GM19467 (cell line): ENCODE data around the gene PTGR1.
"Not testable (repeated sequence)": the region's sequence is repeated elsewhere in the genome, so short reads cannot be mapped to it uniquely, and the experiment has no call there.

Experiments
- ATAC-seq: cut with Tn5 transposase; IDR thresholded peaks from one replicate; pipeline ENCODE4 v1.9.1; 2021; ENCODE audit warnings: mild to moderate bottlenecking, moderate library complexity; ENCODE audit not compliant: unreplicated experiment

Gene PTGR1

DNA sequence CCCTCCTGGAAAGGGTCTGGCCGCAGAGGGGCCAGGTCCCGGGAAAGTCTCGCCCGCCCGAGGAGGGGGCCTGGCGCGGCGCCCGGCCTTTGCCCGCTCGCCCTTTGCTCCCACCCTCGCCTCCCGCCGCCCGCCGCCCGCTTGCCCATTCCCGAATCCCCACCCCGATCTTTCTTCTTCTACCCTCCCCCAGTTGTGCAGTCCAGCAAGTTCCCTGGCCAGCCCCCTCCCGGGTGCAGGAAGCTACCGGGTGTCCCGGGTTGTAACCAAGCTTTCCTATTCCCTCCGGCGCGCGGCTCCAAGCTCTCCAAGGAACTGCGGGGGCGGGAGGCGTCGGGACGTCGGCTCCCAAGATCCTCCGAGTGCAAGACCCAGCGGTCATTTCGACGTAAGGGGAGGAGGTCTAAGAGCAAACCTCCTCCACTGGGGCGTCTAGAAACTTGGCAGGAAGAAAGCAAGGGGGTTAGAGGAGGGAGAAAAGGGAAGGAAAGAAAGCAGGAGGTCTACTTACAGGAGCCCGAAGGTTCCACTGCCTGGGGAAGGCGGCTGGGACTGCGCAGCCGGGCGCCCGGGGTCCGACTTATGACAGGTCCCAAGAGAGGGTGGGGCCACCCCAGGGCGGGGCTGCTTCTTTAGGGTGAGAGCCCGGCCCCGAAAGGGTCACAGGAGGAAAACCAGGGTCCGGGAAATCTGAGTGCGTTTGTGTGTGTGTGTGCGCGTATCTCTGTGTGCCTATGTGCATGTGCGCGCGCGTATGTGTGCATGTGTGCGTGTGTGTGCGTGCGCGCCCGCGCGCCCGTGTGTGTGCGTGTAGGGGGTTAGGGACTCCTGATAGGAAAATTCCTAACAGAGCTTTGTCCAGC is at the start of gene PTGR1:
Gene PTGR1, minus strand, starts transcription at position 556 of the 863 bp plus-strand sequence. CDS start 2,225 bp downstream, outside the sequence.
- no peak for ATAC-seq

DNA sequence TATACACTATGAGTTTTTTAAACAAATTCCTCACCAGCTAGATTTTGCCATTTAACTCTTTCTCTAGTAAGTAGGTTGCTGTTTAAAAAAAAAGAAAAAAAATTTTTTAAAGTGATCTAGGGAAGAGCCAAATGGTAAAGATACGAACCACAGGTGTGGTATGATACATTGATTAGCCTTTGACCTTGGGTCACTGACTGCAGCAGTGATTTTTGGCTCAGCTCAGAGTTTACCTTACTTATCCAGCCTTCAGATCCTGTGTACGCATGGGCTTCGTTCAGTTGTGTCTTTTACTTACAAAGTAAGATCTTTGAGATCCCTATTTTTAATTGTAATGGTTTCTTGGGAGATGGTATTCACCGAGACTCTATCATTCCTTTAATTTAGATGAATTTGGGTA is 49.6 kb upstream of the PTGR1 start:
- no peak for ATAC-seq

DNA sequence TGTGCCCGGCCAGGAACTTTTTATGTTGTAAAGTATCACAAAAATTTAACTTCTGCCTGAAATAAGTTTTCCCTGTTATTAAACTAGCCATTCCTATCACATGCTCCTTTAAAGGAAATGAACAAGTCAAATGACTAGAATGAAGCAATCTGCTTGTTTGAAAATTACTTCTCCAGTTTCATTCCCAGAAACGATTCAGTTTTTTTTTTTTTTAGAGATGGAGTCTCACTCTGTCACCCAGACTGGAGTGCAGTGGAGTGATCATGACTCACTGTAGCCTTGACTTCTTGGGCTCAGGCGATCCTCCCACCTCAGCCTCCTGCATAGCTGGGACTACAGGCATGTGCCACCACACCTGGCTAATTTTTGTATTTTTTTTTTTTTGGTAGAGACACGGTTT is 48.6 kb upstream of the PTGR1 start:
- no peak for ATAC-seq

DNA sequence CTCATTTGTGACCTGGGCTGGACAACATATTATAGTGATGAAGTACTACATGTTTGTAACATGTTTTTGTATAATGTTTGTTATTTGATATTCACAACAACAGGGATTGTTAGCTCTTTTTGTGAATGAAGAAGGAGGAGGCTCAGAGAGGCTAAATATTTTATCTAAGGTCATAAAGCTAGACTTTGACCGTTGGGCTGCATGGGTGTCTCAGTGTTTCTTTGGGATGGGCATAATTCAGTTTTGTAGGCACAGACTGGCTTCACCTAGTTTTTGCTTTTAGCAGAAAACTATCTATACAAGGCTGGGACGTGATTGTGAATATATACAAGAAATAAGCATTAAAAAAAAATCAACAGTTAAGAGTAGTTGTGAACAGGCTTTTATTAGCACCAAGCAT is 47.0 kb upstream of the PTGR1 start:
- no peak for ATAC-seq

DNA sequence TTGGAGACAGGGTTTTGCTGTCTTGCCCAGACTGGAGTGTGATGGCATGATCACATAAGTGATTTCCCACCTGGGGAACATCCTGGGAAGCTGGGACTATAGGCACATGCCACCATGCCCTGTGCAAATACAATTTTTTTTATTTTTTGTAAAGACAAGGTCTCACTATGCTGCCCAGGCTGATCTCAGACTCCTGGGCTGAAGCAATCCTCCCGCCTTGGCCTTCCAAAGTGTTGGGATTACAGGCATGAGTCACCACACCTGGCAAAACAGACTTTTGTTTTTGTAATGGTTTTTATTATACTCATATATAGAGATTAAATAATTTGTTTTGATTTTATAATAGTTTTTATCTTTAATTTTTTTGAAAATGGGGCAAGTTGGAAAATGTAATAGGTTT is 46.4 kb upstream of the PTGR1 start:
- ATAC-seq: no peak

DNA sequence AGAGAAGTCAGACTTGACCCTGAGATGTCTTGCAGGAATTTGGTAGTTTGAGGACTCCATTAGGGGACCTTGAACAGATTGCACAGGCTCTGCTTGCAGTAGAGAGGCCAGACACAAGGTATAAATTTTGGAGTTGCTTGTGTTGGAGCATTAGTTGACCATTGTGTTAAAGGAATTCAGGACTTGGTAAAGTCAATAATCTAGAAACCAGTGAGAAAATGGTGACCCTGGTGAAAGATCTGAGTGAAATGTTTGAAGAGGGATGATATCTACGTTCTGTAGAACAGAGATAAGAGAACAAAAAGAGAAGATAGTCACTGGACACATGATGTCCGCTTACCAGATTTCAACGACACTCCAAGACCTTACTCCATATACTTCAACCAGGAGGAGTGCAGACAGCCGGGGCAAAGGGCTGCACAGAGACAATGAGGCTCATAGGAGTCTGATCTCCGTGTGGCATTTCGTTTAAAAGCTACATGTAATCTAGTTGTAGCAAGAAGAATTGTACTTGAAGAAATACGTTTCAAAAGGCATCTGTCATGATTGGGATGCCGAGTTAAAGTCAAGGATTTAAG is 44.8 kb upstream of the PTGR1 start:
- no peak for ATAC-seq

DNA sequence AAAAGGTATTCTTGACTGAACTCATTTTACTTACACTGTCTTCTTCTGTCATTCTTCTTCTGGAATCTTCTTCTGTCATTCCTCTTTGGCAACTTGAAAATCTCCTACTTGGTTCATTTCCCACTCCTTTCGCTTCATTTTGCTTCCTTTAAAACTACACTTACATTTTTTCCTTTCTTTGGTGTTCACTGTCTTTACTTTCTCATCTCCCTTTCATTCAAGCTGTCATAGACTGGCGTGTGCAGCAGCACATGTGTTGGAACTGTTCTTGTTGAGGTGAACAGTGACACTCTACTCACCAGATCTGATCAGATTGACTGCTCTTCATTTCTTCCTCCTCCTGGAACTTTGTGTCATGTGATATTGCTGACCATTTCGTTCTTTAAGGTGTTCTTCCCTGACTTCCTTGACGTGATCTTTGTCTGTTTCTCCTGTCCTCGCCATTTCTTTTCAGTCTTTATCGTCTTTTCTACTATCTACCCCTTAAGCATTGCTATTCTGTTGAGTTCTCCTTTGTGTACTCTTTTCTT is 38.0 kb upstream of the PTGR1 start:
- no peak for ATAC-seq

DNA sequence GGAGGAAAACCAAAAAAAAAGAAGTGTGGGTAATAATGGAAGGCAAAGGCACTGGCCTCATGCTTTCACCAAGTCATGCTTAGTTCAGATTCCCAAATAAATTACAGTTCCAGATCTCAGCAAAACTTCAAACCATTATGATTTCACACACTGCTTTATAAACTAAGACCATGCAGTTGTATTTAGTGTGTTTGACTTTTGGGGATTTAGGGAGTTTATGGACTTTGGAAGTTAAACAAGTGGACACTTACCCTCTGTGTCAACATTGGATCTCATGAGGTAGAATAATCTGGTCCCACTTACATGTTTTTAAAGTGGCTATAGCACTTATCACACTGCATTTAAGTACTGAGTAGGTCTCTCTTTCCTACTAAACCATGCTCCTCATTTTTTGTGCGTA is 35.4 kb upstream of the PTGR1 start:
- ATAC-seq: no peak

DNA sequence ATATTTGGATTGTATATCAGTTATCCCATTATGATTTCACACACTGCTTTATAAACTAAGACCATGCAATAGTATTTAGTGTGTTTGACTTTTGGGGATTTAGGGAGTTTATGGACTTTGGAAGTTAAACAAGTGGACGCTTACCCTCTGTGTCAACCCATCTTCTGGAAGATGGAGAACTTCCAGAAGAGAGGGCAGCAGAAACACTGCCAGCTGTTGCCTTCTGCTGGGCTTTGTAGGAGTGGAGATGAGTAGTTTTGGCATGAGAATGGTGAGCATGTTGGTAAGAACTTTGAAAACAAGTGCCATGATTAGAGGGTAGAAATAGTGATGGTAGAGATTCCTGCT is 33.9 kb upstream of the PTGR1 start:
- no peak for ATAC-seq

DNA sequence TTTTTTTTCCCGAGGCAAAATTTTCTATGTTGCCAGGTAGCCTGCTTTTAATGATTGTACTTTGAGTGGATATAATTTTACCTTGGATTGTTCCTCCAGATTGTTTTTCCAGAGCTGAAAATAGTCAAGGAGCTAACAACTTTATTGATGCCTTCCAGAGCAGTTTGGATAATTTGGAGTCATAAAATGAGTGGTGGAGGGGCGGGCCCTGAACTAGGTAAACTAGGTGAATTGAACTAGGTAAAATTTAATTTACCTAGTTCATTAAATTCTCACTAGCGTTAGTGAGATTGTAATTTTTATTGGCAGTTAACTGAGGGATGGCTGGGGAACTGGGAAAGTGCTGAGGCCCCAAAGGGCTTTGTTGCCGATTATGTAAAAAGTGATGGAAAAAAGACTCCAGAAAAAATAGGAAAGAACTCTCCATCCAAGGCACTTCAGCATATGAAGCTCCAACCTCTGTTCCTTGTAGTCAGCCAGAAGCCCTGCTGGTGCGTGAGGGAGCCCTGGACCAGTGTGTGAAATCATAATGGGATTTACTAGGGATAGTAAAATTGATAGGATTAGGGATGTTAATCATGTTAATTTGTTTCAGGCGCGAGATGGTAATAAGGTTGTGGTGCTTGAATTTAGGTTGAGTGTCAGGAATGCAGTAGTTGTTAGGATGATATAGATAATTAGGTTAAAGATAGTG is 33.4 kb upstream of the PTGR1 start:
- no peak for ATAC-seq

DNA sequence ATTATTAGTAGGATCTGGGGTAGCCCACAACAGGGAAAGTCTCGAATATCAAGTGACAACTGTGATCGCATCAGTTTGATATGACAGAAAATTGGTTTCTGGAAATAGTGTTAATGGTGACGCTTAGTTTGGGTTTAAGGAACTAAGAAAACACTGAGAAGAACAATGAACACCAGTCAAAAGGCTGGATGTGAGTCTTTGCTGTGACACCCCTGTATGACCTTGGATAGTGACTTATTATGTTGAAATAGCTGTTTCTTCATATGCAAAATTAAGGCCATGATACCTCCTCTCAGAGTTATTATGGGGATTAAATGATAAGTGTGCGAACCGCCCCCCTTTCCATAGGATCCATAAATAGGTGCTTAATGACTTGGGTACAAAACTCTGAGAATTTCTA is 32.6 kb upstream of the PTGR1 start:
- ATAC-seq: no peak

DNA sequence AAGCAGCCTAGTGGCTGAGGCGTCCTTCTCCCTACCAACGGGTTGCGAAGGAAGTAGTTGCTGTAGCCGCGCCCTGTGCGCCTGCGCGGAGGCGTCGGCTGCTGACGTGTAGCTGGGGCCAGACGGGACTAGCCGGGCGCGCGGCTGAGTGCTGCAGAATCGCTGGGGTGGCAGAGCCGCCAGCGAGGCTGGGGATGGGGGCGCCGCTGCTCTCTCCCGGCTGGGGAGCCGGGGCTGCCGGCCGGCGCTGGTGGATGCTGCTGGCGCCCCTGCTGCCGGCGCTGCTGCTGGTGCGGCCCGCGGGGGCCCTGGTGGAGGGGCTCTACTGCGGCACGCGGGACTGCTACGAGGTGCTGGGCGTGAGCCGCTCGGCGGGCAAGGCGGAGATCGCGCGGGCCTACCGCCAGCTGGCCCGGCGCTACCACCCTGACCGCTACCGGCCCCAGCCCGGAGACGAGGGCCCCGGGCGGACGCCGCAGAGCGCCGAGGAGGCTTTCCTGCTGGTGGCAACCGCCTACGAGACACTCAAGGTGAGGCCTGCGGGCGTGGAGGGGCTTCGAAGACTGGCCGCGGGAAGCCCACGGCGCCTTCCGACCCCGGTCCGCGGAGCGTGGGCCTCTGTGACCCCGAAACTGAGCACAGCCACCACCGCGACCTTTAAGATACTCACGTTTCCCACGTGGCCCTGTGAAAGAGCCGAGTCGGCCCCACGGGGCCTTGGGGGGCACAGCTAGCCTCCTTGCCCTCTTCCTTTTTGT is 31.9 kb upstream of the PTGR1 start, which contains the start of gene DNAJC25:
Gene DNAJC25, plus strand, starts transcription at position 121 of the 758 bp plus-strand sequence. Its CDS starts 74 bp downstream, at position 195.
- ATAC-seq: peak; percentile 99

DNA sequence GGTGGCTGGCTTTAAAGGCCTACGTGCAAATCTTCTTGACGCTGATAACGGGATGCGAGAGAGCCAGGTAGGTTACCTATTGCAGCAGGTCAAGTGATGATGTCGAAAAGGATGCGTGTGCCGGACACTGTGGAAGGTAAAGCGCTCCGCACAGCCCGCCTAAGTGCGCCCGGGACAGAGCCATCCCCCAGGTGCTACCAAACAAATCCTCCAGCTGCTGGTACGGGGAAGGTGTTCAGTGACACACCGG is 31.4 kb upstream of the PTGR1 start:
- no peak for ATAC-seq

DNA sequence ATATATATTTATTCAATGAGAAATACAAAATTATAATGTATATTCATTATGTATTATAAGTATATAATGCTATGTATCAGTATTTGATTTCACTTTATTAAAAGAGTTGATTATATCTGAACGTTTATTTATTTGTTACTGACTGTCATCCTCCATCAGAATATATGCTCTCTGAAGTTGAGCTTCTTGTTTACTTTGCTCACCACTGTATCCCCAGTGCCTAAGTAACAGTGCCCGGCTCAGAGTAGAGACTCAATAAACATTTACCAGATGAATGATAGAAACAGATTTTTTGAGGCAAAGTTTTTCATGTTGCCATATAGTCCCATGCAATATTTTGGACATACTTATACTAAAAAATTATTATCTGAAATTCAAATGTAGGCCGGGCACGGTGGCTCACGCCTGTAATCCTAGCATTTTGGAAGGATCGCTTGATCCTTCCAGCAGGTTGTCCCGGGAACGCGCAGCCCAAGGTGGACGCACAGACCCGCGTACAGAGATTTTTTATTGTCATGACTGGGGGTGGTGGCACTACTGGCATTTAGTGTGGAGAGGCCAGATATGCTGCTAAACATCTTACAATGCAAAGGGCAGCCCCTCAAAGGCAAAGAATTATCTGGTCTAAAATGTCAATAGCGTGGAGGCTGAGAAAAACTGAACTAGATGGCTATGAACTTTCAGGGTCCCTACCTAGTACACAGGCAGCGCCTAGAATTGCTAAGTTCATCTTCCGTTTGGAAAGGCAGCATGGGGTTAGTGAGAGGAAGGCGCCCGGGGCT is 30.9 kb upstream of the PTGR1 start:
- ATAC-seq: peak; percentile 8

DNA sequence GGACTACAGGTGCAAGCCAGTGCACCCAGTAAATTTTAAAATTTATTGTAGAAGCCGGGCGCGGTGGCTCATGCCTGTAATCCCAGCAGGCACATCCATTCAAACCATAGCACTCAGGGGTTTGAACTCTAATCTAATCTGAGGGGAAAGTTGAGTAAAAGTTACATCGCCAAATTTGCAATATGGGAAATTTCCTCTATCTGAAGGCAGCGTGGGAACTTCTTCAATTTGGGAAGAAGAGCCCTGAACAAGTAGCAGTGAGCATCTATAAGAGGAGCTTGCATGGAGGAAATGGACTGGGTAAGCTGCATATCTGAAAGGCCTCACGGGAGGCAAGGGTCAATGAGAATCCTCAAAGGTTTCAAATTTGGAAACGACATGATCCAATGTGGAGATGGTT is 29.0 kb upstream of the PTGR1 start:
- no peak for ATAC-seq

DNA sequence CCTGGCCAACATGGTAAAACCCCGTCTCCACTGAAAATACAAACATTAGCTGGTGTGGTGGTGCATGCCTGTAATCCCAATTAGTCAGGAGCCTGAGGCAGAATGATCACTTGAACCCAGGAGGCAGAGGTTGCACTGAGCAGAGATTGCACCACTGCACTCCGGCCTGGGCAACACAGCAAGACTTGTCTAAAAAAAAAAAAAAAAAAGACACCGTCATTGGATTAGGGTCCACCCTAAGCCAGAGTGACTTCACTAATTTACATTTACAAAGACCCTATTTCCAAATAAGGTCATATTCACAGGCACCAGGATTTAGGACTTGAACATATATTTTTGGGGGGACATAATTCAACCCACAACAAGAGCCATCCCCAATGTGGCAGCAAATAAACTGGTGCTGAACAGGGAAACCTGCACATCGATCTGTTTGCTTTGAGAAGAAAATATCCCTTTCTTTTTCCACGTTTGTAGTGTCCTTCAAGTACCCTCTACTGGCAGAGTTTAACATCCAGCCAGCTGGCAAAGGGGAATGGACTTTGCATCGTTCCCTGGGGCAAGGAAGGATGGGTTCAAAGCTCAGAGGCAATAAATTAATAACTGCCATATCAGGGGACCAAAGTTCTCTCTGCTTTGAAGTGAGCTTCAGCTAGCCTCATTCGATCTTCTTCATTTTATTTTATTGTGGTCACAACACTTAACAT is 28.0 kb upstream of the PTGR1 start:
- no peak for ATAC-seq

DNA sequence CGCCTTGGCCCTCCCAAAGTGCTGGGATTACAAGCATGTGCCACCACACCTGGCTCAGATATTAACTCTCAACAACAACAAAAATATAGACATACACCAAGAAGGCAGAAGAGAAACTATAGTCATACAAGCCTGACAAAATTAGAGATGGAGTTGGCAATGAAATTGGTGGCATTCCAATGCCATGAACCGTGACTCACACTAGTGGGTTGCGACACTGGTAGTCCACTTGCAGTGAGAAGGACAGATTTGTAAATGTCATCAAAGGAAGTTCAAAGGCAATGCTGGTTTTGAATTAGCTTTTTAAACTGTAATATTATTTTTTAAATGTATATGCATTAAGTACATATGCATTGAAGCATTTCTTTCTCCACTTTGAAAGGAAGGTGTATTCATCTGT is 23.2 kb upstream of the PTGR1 start:
- ATAC-seq: no peak

DNA sequence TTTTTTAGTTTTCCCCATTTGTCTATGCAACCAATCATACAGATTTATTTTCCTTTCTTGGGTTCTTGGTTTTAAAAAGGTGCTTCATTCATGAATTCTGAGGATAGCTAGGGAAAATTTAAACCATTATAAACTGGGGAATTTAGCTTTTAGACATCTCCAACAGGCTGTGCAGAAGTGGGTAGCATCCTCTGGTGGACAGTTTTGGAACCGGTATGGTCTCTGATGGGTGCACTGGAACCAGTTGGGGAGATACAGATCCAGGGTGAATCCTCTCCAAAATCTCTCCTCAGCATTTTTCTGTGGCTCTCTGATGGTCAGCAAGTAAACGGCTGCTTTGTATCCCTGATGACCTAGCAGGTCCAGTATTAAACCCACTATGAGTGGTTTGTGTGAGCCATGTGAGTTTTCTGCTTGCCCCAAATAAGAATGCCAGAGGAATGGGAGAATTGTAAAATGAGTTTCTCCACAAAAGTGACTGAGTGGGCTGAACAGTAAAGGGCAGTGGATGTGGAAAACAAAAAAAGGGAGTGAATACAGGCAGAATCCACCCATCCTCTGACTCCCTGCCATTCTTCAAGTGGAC is 22.5 kb upstream of the PTGR1 start:
- no peak for ATAC-seq

DNA sequence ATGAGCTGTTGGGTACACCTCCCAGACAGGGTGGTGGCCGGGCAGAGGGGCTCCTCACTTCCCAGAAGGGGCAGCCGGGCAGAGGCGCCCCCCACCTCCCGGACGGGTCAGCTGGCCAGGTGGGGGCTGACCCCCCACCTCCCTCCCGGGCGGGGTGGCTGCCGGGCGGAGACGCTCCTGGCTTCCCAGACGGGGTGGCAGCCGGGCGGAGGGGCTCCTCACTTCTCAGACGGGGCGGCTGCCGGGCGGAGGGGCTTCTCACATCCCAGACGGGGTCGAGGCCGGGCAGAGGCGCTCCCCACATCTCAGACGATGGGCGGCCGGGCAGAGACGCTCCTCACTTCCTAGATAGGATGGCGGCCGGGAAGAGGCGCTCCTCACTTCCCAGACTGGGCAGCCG is 17.9 kb upstream of the PTGR1 start:
- ATAC-seq: not testable (repeated sequence)

DNA sequence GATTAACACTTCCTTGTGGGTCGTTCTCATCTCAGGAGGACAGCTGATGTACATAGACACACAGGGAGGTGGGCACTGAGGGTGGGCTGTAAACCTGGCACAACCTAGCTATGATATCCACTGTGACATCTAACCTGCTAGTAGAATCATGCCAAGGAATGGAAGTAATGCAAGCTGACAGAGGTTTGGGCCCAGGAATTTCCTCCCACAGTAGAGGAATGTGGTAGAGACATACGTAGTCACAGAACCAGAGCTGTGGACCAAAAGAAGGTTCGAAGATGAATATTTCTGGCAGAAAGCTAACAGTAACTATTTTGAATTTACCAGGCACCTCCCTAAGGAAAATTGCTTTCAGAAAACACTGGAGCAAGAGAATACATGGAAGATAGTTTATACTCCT is 16.5 kb upstream of the PTGR1 start:
- no peak for ATAC-seq
